Measurements from ENCODE around the gene ST14.

DNA sequence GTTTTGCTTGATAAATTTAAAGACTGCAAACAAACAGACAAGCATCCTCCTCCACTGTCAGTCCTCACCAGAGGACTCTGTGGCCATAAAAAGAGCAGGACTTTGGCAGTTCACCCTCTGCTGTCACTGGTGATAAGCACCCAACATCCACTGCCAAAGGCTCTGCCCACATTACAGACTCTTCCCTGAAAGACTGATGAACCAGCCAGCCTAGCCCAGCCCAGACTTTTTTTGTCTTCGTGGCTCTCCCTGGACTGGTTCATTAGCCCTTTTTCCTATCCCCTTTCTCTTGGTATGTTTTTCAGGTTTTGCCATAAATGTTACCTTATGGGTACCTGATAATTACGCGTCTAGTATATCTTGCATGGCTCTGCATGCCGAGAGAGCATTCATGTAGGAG lies 15.1 kb downstream of the ST14 start:
- no peak for TF ChIP-seq YY1 (IDR thresholded peaks at IDR 0.05; ENCODE audit: insufficient read depth, insufficient read length)
- TF ChIP-seq ZNF274 (IDR thresholded peaks at IDR 0.05; ENCODE audit: low read depth, low read length): no peak

All from NT2/D1 (cell line).